Right atrium auricular region (tissue), 2 donors: Measurements from ENCODE around the gene DISP2. TPM values are rescaled to one million over a fixed set of nuclear protein-coding genes. Genes with fewer than 3 reads are reported as not detected.
A peak's percentile ranks its signal among the peaks of the same experiment; 100 is the strongest.

Experiments
- DNase-seq: peaks from one replicate; pipeline ENCODE4 v3.0.0-alpha.2; 2019; ENCODE audit warnings: low spot score
- H3K27ac ChIP-seq, 2 donors: fragments of 200-600 bp; sonication (generic); 1 replicate in 1 of 2; 2 replicates in 1 of 2; pipeline ENCODE4 v1.5.1; 2016 to 2019
- H3K27me3 ChIP-seq, 2 donors: fragments of 200-600 bp; sonication (generic); one replicate each; pipeline versions ENCODE4 v1.5.1 to v1.6.0; 2017 to 2019
- H3K36me3 ChIP-seq: fragments of 200-600 bp; sonication (generic); one replicate; pipeline ENCODE4 v1.5.1; 2016
- H3K4me1 ChIP-seq, 2 donors: fragments of 200-600 bp; sonication (generic); one replicate each; pipeline versions ENCODE4 v1.5.1 to v1.6.0; 2017 to 2019
- H3K4me3 ChIP-seq, 2 donors: fragments of 200-600 bp; sonication (generic); 1 replicate in 1 of 2; 2 replicates in 1 of 2; pipeline ENCODE4 v1.5.1; 2017 to 2019; ENCODE audit warnings: mild to moderate bottlenecking in 1 of 2, moderate library complexity in 1 of 2
- H3K9me3 ChIP-seq, 2 donors: fragments of 200-600 bp; sonication (generic); one replicate each; pipeline ENCODE4 v1.5.1; 2019
- CTCF ChIP-seq, 2 donors: fragments of 200-600 bp; sonication (generic); IDR thresholded peaks; one replicate each; pipeline ENCODE4 v1.5.1; 2019; ENCODE audit warnings: antibody characterized with exemption in 2 of 2
- total RNA-seq, 2 donors: library from RNA; depleted of rRNA; stranded (reverse); fragments of >200 nt; gene quantifications; one replicate each; pipeline ENCODE4 v1.1.0, GENCODE V29; 2016

The DISP2 gene
- under 1 TPM; 0.11 to 0.20 TPM for total RNA-seq

GRCh38 chr15:40357723-40358470, at the start of gene DISP2:
DISP2 (plus strand) TSS chr15:40358219; CDS start chr15:40358322, 103 bp downstream.
- Histone ChIP-seq H3K36me3 (no peaks in the 10 kb centered on the region), H3K4me1 (peaks cover 0 to 15% of the 10 kb centered on the region in 2 donors), H3K4me3 (peak within 1 kb of the TSS; percentile 35 to 57), H3K27me3 (no peaks in the 10 kb centered on the region), H3K9me3 (no peaks in the 10 kb centered on the region), H3K27ac (peak within 1 kb of the TSS; percentile 6 to 40)
- DNase-seq = peak; percentile 76
- TF ChIP-seq CTCF (IDR thresholded peaks at IDR 0.05) = peak in 1 of 2 donors; percentile 12

- H3K9me3 ChIP-seq = no peaks in the 10 kb centered on the region
Measured at GRCh38 chr15:40309344-40309862, 48.6 kb upstream of the DISP2 start.

GRCh38 chr15:40310001-40310959, 47.7 kb upstream of the DISP2 start:
- DNase-seq = no peak
- Histone ChIP-seq H3K27me3 (no peaks in the 10 kb centered on the region), H3K9me3 (no peaks in the 10 kb centered on the region), H3K4me3 (no peak overlapping the region), H3K27ac (no peak overlapping the region), H3K36me3 (no peaks in the 10 kb centered on the region), H3K4me1 (peaks cover 0 to 8% of the 10 kb centered on the region in 2 donors)
- peak; percentile 62 to 84 for TF ChIP-seq CTCF (IDR thresholded peaks at IDR 0.05)

More at GRCh38 chr15:40309344-40309862, 48.6 kb upstream of the DISP2 start:
- no peak for TF ChIP-seq CTCF (IDR thresholded peaks at IDR 0.05)
- Histone ChIP-seq H3K27ac (no peak overlapping the region), H3K27me3 (no peaks in the 10 kb centered on the region), H3K4me3 (no peak overlapping the region), H3K4me1 (peaks cover 0 to 8% of the 10 kb centered on the region in 2 donors), H3K36me3 (no peaks in the 10 kb centered on the region)
- no peak for DNase-seq

- TF ChIP-seq CTCF (IDR thresholded peaks at IDR 0.05) = no peak
Measured at GRCh38 chr15:40310993-40311392, 47.0 kb upstream of the DISP2 start.

GRCh38 chr15:40312370-40313158, 45.5 kb upstream of the DISP2 start:
- H3K27me3 ChIP-seq = no peaks in the 10 kb centered on the region
- no peaks in the 10 kb centered on the region for H3K36me3 ChIP-seq
- no peak for DNase-seq
- TF ChIP-seq CTCF (IDR thresholded peaks at IDR 0.05) = no peak
- peaks cover 0 to 4% of the 10 kb centered on the region in 2 donors for H3K4me1 ChIP-seq
- no peaks in the 10 kb centered on the region for H3K9me3 ChIP-seq
- H3K4me3 ChIP-seq = no peak overlapping the region
- H3K27ac ChIP-seq = no peak overlapping the region

More at GRCh38 chr15:40310993-40311392, 47.0 kb upstream of the DISP2 start:
- Histone ChIP-seq H3K9me3 (no peaks in the 10 kb centered on the region), H3K27ac (no peak overlapping the region), H3K4me3 (no peak overlapping the region), H3K36me3 (no peaks in the 10 kb centered on the region), H3K4me1 (peaks cover 0 to 8% of the 10 kb centered on the region in 2 donors), H3K27me3 (no peaks in the 10 kb centered on the region)
- no peak for DNase-seq
